Upper lobe of left lung (tissue), 6 donors: Measurements from ENCODE around the gene CCDC149. TPM values are rescaled to one million over a fixed set of nuclear protein-coding genes. Genes with fewer than 3 reads are reported as not detected.
A peak's percentile ranks its signal among the peaks of the same experiment; 100 is the strongest.

Experiments
- ATAC-seq, 2 donors: fragments of 200-7000 bp; cut with Tn5 transposase; one replicate each; pipeline ENCODE4 v1.9.1; 2022; ENCODE audit warnings: mild to moderate bottlenecking in 2 of 2, moderate library complexity in 2 of 2; ENCODE audit not compliant: low FRiP score in 2 of 2
- DNase-seq, 2 donors: peaks; one replicate each; pipeline ENCODE4 v3.0.0-alpha.2; 2019 to 2020
- H3K27ac ChIP-seq, 4 donors: fragments of 200-600 bp; sonication (generic); one replicate each; pipeline ENCODE4 v1.5.1; 2016 to 2019
- H3K27me3 ChIP-seq, 4 donors: fragments of 200-600 bp; sonication (generic); one replicate each; pipeline ENCODE4 v1.5.1; 2017 to 2019
- H3K36me3 ChIP-seq, 4 donors: fragments of 200-600 bp; sonication (generic); one replicate each; pipeline ENCODE4 v1.5.1; 2016 to 2019
- H3K4me1 ChIP-seq, 4 donors: fragments of 200-600 bp; sonication (generic); one replicate each; pipeline ENCODE4 v1.5.1; 2018 to 2019
- H3K4me3 ChIP-seq, 4 donors: fragments of 200-600 bp; sonication (generic); one replicate each; pipeline ENCODE4 v1.5.1; 2017 to 2019; ENCODE audit warnings: mild to moderate bottlenecking in 2 of 4, moderate library complexity in 1 of 4
- H3K9me3 ChIP-seq, 4 donors: fragments of 200-600 bp; sonication (generic); one replicate each; pipeline ENCODE4 v1.5.1; 2018 to 2019
- CTCF ChIP-seq, 6 experiments: fragments of 450-650 bp in 4 of 6; fragments of 200-600 bp in 2 of 6; sonication (generic) in 2 of 6; IDR thresholded peaks; one replicate each; pipeline ENCODE4 v1.5.1; 2016 to 2019; ENCODE audit warnings: antibody characterized with exemption in 6 of 6
- EP300 ChIP-seq, 4 donors: sonication (generic); formaldehyde crosslinking; IDR thresholded peaks; one replicate each; pipeline ENCODE4 v1.5.1; 2017; ENCODE audit warnings: antibody characterized with exemption in 4 of 4, control low read depth in 2 of 4
- POLR2A ChIP-seq, 4 donors: fragments of 450-650 bp; IDR thresholded peaks; one replicate each; pipeline ENCODE4 v1.5.1; 2016 to 2017; ENCODE audit warnings: antibody characterized with exemption in 4 of 4, mild to moderate bottlenecking in 2 of 4
- POLR2AphosphoS5 ChIP-seq, 2 donors: sonication (generic); formaldehyde crosslinking; IDR thresholded peaks; one replicate each; pipeline ENCODE4 v1.5.1; 2017; ENCODE audit warnings: antibody characterized with exemption in 2 of 2
- WGBS, 2 donors: methylation state at CpG; one replicate each; pipeline ENCODE4 v1.1.5; 2017 to 2018; 5-methylcytosine and 5-hydroxymethylcytosine counted together
- total RNA-seq, 6 donors: library from RNA; depleted of rRNA in 4 of 6; stranded (reverse); fragments of >200 nt in 4 of 6; gene quantifications; one replicate each; pipeline versions ENCODE4 v1.1.0 to v1.2.1, GENCODE V29; 2016 to 2021
- donor health status: DM: no; HTN: no; CAD: no; lungs with moderate emphysema.
- donor health status: DM: no; HTN: yes; CAD: no; lungs with severe emphysema.

Gene CCDC149
- total RNA-seq, 6 donors from 2014 or later: 13.4 to 31.3 (median 22.3) TPM

DNA sequence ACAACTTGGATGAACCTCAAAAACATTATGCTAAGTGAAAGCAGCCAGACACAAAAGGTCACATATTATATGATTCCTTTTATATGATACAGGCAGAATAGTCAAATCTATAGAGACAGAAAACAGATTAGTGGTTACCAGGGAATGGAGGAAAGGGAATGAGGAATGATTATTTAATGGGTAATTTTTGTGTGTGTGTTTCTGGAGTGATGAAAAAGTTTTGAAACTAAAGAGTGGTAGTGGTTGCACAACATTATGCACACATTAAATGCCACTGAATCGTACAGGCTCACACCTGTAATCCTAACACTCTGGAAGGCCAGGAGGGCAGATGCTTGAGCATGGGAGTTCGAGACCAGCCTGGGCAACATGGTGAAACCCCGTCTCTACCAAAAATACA is 137.1 kb downstream of the CCDC149 start:
- 78 to 81% methylated on average over 3 of the region's 3 CpGs for WGBS, 2 donors
- Histone ChIP-seq H3K36me3 (no peaks in the 10 kb centered on the region), H3K4me1 (peaks cover 0 to 13% (median 3%) of the 10 kb centered on the region in 4 donors), H3K27me3 (no peaks in the 10 kb centered on the region), H3K9me3 (no peaks in the 10 kb centered on the region), H3K27ac (peak overlapping the region in 1 of 4 donors; percentile 10), H3K4me3 (no peak overlapping the region)
- DNase-seq (no peak), ATAC-seq (no peak)
- TF ChIP-seq CTCF (IDR thresholded peaks at IDR 0.05): no peak
- TF ChIP-seq POLR2A (IDR thresholded peaks at IDR 0.05): no peak
- no peak for TF ChIP-seq POLR2AphosphoS5 (IDR thresholded peaks at IDR 0.05)
- no peak for TF ChIP-seq EP300 (IDR thresholded peaks at IDR 0.05)

- H3K4me3 ChIP-seq: no peak overlapping the region
- ATAC-seq: peak in 1 of 2 donors; percentile 25
- no peak for TF ChIP-seq POLR2AphosphoS5 (IDR thresholded peaks at IDR 0.05)
- peak in 1 of 4 donors; percentile 44 for TF ChIP-seq EP300 (IDR thresholded peaks at IDR 0.05)
- no peaks in the 10 kb centered on the region for H3K9me3 ChIP-seq
- H3K4me1 ChIP-seq: peaks cover 0 to 13% (median 3%) of the 10 kb centered on the region in 4 donors
- H3K36me3 ChIP-seq: no peaks in the 10 kb centered on the region
- no peak for DNase-seq
- WGBS, 2 donors: 54 to 77% methylated on average over 2 of the region's 2 CpGs
- H3K27me3 ChIP-seq: no peaks in the 10 kb centered on the region
- H3K27ac ChIP-seq: peak overlapping the region in 3 of 4 donors; percentile 28 to 68 (median 52)
Observed at GRCh38 chr4:24775032-24775605, 137.7 kb downstream of the CCDC149 start.

GRCh38 chr4:24774452-24774851 is 138.4 kb downstream of the CCDC149 start:
- TF ChIP-seq EP300 (IDR thresholded peaks at IDR 0.05) (peak in 1 of 4 donors; percentile 67), POLR2AphosphoS5 (IDR thresholded peaks at IDR 0.05) (no peak)
- peak in 1 of 2 donors; percentile 69 for ATAC-seq
- DNase-seq: no peak
- Histone ChIP-seq H3K36me3 (no peaks in the 10 kb centered on the region), H3K27me3 (no peaks in the 10 kb centered on the region), H3K4me3 (no peak overlapping the region), H3K27ac (peak overlapping the region in 3 of 4 donors; percentile 28 to 68 (median 52)), H3K4me1 (peaks cover 0 to 13% (median 3%) of the 10 kb centered on the region in 4 donors), H3K9me3 (no peaks in the 10 kb centered on the region)
- 26 to 34% methylated on average over 2 of the region's 2 CpGs for WGBS, 2 donors

- WGBS, 2 donors: 95 to 99% methylated on average over 6 of the region's 6 CpGs
- no peaks in the 10 kb centered on the region for H3K9me3 ChIP-seq
- no peak overlapping the region for H3K27ac ChIP-seq
- no peak overlapping the region for H3K4me3 ChIP-seq
- DNase-seq (no peak), ATAC-seq (no peak)
- peaks cover 0 to 10% (median 2%) of the 10 kb centered on the region in 4 donors for H3K4me1 ChIP-seq
- no peaks in the 10 kb centered on the region for H3K36me3 ChIP-seq
- no peaks in the 10 kb centered on the region for H3K27me3 ChIP-seq
- TF ChIP-seq POLR2A (IDR thresholded peaks at IDR 0.05) (no peak), POLR2AphosphoS5 (IDR thresholded peaks at IDR 0.05) (no peak), EP300 (IDR thresholded peaks at IDR 0.05) (no peak), CTCF (IDR thresholded peaks at IDR 0.05) (no peak)
Observed at GRCh38 chr4:24772952-24773351, 139.9 kb downstream of the CCDC149 start.

GRCh38 chr4:24772061-24772705 is 140.7 kb downstream of the CCDC149 start:
- Histone ChIP-seq H3K9me3 (no peaks in the 10 kb centered on the region), H3K4me1 (peaks cover 0 to 7% (median 1%) of the 10 kb centered on the region in 4 donors), H3K4me3 (no peak overlapping the region), H3K27me3 (no peaks in the 10 kb centered on the region), H3K36me3 (no peaks in the 10 kb centered on the region), H3K27ac (no peak overlapping the region)
- no peak for ATAC-seq
- no peak for DNase-seq
- no peak for TF ChIP-seq POLR2A (IDR thresholded peaks at IDR 0.05)
- no peak for TF ChIP-seq CTCF (IDR thresholded peaks at IDR 0.05)
- TF ChIP-seq EP300 (IDR thresholded peaks at IDR 0.05): no peak
- no peak for TF ChIP-seq POLR2AphosphoS5 (IDR thresholded peaks at IDR 0.05)
- WGBS, 2 donors: 85 to 90% methylated on average over 5 of the region's 5 CpGs
